ENCODE results near the gene LPCAT1.
"Not testable (repeated sequence)": the region's sequence is repeated elsewhere in the genome, so short reads cannot be mapped to it uniquely, and the experiment has no call there.

Gene LPCAT1

GRCh38 chr5:1540831-1541701, 17.3 kb upstream of the LPCAT1 start:
- DNase-seq: no peak

- no peak for DNase-seq
Observed at GRCh38 chr5:1540166-1540565, 16.4 kb upstream of the LPCAT1 start.

GRCh38 chr5:1539393-1540161, 15.8 kb upstream of the LPCAT1 start:
- not testable (repeated sequence) for DNase-seq

GRCh38 chr5:1538741-1539392, 15.1 kb upstream of the LPCAT1 start:
- no peak for DNase-seq

GRCh38 chr5:1538276-1538675, 14.5 kb upstream of the LPCAT1 start:
- DNase-seq: no peak

DNA sequence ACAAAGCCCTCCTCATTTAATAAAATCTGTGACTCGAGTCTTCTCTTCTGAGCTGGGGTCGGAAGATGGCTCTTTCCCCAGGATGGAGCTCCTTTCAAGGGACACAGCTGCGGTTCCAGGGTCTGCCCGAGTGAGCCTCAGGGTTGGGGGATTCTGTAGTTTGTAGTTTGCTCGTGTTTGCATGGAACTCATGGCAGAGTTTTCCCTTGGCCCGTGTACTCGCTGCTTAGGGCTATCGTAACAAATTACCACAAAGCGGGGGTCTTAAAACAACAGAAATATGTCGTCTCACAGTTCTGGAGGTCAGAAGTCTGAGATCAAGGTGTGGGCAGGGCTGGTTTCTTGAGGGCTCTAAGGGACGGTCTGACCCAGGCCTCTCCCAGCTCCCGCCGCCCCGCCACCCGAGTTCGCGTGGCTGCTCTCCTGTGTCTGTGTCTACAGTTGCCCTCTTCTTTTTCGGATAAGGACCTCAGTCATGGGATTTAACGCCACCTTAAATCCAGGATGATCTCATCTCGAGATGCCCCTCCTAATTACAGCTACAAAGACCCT, 13.9 kb upstream of the LPCAT1 start:
- no peak for DNase-seq

DNA sequence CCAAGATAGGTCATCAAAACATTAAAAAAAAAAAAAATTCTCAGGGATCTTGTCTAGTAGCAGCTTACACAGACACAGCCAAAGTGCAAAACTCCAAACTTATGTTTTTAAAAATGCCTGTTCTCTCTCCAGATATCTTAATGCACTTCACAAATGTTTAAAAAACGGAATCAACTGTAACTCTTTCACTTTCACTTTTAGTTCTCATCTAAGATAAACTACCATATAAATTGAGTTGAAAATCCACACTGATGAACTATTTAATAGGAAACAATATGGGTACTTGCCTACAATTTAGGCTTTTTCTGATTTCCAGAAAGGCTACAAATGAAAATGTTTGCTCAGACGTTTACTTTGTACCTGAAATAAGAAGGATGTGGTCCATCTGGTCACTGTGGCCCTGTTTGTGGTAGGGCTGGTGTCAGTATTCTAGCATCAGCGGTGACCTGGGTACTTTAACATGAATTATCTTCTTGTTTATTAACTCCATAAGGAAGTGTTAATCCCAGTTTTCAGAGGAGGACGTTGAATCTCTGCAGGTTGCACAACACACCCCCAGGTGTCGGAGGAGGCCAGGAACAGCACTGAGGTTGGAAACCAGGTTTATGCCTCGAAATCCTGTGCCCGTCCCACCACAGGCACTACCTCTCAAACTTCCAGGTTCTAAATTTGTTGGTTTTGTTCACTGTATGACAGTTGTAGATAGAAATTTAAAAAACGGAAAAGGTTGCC, 13.3 kb upstream of the LPCAT1 start:
- no peak for DNase-seq

- DNase-seq: no peak
Observed at GRCh38 chr5:1536322-1536845, 12.6 kb upstream of the LPCAT1 start.

DNA sequence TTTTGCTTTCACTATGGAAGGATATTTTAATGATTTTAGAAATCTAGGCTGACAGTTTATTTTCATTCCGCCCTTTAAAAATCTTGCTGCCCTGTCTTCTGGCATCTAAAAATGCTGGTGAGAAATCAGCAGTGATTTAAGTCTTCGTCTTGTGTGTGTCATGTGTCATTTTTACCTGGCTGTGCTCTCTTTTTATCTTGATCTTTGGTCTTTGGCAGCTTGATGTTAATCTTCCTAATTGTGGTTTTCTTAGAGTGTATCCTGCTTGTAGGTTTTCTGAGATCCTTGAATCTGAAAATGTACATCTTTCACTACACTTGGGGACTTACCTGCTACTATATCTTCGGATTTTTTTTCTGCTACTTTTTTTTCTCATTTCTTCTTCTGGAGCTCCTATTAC, 11.9 kb upstream of the LPCAT1 start:
- DNase-seq: no peak

DNA sequence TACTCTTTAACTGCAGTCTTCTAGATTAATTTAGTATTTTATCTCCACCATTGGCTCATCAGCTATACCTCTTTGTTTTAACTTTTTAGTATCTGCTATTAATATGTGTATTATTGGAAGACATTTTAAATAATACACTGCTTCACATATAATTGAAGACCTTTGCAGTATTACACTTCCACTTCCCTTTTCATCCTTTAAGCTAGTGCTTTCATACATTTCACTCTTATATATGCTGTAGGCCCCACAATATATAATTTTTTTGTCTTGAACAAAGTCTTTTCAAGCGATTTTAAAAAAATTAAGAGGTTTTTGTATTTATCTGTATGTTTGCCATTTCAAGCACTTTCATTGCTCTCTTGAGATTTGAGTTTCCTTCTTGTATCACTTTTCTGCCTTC, 8.6 kb upstream of the LPCAT1 start:
- DNase-seq: no peak

DNA sequence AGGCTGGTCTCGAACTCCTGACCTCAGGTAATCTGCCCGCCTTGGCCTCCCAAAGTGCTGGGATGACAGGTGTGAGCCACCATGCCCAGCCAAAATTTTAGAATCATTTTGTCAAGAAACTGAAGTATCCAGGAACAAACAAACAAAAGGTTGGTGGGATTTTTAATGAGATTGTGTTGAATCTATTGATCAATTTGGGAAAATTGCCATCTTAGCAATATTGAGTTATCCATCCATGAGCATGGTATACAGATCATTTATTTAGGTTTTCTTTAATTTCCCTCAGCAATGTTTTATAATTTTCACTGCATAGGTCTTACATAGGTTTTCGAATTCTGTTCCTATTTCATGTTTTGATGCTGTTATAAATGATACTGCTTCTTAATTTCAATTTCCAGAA, 5.7 kb upstream of the LPCAT1 start:
- no peak for DNase-seq

DNA sequence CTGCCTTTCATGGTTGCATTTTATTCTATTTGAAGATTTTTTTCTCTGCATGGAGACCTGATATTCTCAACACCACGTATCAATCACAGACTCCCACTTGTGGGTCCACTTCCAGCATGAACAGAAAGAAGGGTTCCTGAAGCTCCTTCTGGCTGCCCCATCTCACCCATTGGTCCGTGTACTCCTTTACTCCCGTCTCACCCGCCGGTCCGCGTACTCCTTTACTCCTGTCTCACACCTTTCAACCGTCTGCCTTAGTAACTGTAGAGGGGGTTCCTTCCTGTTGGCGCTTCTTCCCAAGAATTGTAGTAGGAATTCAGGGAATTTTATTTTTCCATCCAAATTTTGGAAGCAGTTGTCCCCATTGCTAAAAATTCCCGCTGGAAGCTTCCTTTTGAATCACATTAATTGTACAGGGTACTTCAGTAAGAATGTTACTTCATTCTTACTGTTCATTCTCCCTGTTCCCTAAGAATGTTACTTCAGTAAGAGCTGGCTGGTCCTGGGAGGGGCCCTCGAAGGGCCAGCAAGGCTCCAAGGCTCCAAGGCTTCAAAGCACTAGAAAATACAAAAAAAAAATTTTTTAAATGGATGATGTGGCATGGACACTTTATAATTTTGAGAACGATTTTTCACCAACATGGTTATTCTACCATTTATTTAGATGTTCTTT, 3.9 kb upstream of the LPCAT1 start:
- DNase-seq: no peak

DNA sequence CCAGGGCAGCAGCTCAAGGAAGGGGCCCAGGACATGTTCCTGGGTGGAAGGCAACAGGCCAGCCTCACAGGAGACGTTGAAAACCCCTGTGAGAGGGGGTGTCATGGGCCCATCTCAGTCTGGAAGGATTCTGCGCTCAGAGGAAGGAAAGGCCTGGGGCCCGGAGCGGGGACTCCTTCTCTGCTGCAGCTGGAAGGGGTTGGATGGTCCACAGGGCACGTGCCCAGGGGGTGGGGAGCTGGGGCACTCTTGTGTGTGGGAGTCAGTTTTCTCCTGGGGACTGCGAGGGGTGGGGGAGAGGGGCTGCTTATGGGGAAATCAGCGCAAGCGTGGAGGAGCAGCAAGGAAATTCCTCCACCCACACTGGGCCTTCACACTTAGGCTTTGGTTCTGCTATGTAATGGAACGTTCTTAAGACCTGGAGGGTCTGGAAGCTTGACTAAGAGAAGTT, 2.9 kb upstream of the LPCAT1 start:
- DNase-seq: no peak

DNA sequence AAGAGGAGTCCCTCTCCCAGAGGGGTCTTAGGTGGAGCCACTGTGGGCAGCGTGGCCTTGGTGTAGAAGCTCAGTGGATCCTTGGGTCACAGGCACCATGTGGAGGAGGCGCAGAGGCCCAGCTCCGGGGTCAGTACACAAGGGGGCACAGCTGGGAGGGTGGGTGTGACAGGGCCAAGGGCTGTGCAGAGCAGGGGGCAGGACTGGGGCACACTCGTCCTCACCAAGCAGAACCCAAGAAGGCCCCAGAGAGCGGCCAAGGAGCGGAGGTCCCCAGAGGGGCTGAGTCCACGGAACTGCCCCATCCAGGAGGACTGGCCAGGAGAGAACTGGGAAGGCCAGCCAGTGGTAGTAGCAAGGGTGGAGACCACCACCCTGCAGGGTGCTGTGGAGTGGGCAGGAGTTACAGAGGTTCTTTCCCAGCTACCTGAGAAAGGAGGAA, 2.5 kb upstream of the LPCAT1 start:
- no peak for DNase-seq

DNA sequence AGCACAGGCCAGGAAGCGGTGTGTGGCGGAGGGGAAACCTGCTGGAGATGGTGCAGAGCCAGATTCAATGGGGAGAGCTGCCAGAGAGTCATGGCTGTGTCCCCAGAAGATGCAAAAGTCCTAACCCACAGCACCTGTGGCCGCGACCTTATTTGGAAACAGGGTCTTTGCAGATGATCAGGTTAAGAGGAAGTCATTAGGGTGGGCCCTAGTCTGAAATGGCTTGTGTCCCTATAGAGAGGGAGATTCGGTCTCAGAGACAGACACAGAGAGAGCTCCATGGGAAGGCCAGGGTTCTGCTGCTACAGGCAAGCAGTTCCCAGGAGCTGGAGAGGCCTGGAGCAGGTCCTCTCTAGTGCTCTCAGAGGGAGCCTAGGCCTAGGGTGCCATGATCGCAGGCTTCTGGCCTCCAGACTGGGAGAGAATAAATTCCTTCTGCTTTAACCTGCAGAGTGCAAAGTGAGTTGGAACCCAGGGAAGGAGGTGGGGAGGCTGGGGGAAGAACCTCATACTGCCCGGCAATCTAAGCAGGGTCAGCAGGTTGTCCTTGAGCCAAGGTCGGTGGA, 1.9 kb upstream of the LPCAT1 start:
- DNase-seq: no peak

DNA sequence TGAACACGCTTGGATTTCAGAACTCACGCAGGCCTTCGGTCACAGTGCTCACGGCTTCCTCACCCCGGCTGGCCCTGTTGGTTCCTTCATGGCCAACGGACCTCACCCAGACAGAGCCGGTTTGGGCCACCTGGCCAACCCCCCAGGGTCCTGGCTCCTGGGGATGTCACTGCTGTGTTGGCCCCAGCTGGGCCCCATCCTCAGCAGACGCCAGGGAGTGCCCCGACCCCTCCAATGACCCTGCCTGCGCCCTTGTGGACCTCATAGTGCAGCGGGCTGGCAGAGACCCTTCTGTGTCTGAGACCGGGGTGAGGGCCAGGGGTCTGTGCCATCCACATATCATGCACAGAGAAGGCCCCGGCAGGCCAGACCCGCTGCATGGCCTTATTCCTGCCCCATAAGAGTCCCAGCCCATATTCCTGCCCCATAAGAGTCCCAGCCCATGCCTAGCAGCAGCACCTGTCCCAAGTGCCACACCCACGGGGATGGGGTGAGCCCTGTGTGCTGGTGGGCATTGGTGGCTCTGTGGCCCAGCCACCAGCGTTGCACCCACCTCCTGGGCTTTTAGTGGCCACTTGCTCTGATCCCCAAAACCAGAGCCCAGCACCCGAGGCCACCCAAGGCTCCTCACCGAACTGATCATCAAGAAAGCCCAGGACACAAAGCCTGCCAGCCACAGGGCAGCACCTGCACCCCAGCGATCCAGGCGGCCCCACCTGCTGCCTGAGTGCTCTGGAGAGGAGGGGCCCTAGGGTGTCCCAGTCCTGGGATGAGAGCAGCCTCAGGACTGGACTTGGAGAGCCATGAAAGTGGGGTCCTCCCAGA, 1.3 kb upstream of the LPCAT1 start:
- DNase-seq: no peak

- DNase-seq: no peak
Observed at GRCh38 chr5:1524481-1524798, 680 bp upstream of the LPCAT1 start.

DNA sequence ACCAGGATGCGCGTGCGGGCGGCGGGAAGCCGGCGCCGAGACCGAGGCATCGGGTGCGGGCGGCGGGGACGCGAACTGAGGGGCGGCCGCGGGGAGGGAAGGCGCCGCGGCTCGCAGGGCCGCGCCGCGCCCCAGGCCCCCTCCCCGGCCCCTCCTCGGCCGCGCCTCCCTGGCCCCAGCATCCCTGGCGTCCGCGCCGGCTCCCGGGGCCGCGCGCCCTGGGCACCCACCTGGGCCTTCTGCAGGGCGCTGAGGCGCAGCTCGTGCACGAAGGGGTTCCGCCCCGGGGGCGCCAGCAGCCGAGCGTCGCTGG, 324 bp downstream of the LPCAT1 start:
- no peak for DNase-seq

DNA sequence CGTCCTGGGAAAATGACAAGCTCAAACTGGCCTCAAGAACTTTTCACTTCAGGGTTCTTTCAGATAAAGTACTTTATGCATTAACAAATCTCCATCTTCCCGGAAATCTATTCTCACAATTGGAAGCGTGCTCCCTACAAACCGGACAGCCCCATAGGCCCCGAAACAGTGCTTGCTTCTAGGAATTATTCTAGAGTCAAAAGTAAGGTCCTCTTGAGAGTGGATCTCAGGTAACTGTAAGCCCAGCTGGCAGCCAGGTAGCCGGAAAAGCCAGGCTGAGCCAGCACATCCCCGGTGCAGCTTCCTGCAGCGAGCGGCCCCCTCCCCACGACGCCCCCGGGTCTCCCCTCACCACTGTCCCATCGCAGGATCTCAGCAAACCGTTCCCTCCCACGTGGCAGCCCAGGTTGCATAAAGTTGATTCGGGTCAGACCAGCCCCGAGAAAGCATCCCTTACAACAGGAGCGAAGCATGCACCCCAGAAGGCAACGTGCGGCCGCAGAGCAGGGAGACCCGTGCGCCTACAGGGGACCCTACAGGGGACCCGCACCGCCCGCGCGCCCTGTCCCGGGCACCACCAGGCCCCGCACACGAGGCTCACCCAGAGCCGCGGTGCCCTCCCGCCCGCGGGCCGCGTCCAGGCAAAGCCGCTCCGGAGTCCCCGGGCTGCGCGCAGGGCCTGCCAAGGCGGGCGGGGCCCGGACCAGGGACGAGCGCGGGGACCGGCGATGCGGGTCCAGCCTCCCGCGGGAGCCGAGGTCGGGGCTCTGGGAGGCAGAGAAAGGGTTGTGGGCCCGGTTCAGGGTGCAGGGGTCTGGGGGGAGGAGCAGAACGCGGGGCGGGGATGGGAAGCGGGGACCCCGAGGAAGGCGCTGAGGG, 920 bp downstream of the LPCAT1 start:
- no peak for DNase-seq

Data from NCI-H1048 (cell line).